G401 (cell line): ENCODE measurements around the gene FILIP1L. TPM values are rescaled to one million over a fixed set of nuclear protein-coding genes. Genes with fewer than 3 reads are reported as not detected.

Experiments
- DNase-seq: peaks from one replicate; pipeline ENCODE4 v3.0.0-alpha.2; 2015; ENCODE audit warnings: low spot score
- in situ Hi-C: cut with HindIII; loops from 2 replicates; pipeline ENCODE4 v1.10.0; 2016; ENCODE audit warnings: low sequenced_read_pairs, mixed read lengths
- total RNA-seq: library from RNA; depleted of rRNA; stranded (reverse); fragments of >200 nt; shearing (Covaris generic); gene quantifications from 2 replicates; pipeline ENCODE4 v1.2.3, GENCODE V29; 2014

The FILIP1L gene
- total RNA-seq, 1 experiment from 2014 or later = 3.7 TPM

DNA sequence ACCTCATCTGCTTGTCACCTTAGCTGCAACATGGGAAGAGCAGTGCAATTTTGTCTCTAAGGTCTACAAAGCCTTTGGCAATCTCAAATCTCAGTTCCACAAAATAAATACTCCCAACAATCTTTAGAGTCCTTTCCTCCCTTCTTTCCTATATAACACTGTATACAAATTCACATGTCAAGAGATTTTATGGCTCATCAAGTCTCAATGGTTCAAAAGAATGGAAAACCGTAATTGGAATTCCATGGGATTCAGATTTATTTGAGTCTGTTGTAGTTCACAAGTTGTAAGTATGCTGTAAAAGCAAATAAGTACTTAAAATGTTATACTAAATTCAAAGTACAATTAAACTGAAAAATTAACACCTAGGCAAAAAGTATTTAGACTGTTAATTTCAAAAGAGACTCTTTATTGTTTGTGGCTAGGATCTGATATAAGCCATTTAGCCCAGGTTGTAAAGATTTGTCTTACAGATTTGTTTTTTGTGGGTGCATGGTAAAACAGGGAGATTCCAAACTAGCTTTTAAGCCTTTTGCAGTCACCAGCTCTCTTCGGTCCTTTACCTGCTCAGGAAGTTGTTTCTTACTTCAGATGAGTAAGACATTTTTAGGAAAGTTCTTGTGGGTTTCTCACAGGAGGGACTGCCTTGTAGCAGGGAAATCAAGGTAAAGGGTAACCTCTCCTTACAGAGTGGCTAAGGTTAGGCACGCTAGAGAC is 246.5 kb downstream of the FILIP1L start:
- in situ Hi-C loops = no loop called here
- DNase-seq = no peak

DNA sequence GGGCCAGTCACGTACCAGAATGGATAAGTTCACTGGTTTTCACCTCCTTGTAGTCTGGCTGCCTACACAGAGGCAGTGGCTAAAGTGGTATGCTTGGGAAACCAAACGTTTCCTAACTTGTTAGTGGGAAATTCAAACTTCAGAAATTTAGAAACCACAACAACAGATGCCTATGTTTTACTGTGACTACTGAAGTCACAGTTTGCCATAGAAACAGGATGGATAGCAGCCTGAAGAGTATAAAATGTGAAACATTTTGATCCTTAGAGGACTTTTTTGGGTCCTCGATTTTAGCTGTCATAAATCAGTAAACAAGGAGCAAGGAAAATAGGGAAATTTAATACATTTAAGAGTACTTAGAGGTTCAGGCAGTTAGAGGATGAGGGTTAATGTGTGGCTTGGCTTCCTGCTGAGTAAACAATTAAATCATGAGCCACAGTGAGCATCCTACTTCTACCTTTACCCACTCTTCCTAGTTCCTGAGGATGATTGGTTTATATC is 248.0 kb downstream of the FILIP1L start:
- DNase-seq = no peak
- in situ Hi-C loops = no loop called here

DNA sequence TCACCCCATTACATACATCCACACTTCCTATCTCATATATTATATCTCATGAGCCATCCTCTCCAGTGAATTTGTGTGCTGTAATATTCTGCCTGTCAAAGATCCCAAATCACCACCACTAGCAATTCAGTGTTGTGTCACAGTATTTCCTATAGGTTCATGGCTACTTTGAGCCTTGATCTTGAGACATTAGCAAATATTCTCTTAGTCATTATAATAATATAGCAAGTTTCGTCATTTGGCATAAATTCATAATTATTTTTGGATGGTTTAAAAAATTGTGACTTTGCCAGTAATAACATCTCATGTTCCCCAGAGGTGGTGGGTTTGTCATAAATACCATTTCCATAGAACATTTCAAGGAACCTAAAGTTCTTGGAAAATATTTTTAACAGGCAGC is 249.0 kb downstream of the FILIP1L start:
- in situ Hi-C loops = no loop called here
- no peak for DNase-seq

DNA sequence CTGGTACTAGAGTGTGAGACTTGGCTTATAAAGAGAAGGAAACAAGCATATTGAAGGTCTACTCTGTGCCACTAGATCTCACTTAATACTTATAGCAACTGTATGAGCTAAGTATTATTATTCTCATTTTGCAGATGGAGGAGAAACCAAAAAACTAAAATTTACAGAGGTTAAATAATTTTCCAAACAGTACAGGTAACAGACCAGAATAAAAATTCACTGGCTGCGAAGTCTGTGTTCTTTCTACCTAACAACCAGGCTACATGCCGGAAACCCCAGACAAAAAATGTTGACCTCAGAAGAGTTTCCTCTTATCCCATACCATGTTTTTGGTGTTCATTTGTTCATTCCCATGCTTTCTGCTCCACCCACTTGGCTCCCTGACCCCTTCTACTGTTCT is 250.0 kb downstream of the FILIP1L start:
- in situ Hi-C loops = no loop called here
- DNase-seq = no peak

DNA sequence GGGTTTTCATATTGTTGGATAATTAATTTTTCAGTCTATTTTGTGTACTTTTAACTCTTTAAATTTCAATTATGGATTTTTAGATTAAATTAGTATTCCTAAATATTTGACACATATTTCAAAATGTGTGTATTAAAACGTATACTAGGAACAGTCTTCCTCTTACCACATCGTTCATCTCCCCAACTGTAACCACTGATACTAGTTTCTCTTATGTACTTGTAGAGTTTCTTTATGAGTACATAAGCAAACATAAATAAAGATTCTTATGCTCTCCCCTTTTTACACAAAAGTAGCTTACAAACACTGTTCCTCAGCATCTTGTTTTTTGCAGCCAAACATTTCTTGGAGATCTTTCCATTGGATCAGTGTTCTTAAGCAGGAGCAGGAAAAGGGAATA is 250.7 kb downstream of the FILIP1L start:
- DNase-seq = no peak
- in situ Hi-C loops = no loop called here

DNA sequence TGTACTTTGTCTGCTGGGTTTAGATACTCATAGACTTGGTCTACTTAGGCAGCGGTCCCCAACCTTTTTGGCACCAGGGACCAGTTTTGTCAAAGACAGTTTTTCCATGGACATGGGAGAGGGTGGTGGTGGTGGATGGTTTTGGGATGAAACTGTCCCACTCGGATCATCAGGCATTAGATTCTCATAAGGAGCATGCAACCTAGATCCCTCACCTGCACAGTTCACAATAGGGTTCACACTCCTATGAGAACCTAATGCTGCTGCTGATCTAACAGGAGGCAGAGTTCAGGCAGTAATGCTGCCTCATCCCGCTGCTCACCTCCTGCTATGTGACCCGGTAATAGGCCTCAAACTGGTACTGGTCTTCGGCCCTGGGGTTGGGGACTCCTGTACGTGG is 251.3 kb downstream of the FILIP1L start:
- in situ Hi-C loops = no loop called here
- no peak for DNase-seq

DNA sequence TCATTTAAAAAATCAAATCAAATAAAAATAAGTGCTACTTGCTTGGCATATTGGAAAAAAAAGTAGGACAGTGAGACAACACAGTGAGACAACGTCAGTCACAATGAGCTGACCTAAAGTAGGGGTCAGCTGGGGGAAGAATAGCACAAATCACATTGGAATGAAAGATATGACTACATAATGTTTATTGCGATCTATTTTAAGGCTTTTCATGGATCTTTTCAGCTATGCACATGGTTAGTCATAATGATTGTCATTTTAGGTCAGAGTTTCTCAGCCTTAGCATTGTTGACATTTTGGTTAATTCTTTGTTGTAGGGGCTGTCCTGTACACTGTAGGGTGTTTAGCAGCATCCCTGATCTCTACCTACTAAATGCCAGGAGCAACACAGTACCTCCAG is 252.1 kb downstream of the FILIP1L start:
- no peak for DNase-seq
- in situ Hi-C loops = no loop called here

DNA sequence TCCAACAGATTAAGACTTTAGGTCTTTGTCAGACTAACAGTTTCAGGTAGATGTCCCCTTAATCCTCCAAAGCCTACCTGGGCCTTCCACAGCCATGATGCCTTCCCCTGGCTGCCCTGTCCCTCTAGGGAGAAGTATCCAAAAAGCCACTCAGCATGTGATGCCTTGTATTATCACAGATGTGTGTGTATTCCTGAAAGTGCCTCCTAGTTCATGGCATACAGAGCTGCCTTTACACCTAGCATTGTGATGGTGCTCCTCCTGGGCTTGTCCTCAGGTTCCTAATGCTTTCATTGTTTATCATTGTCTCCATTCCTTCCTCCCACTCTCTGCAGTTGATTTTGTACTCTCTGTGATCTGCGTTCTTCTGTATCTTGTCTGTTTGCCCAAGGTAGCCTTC is 253.1 kb downstream of the FILIP1L start:
- DNase-seq = no peak
- in situ Hi-C loops = no loop called here

DNA sequence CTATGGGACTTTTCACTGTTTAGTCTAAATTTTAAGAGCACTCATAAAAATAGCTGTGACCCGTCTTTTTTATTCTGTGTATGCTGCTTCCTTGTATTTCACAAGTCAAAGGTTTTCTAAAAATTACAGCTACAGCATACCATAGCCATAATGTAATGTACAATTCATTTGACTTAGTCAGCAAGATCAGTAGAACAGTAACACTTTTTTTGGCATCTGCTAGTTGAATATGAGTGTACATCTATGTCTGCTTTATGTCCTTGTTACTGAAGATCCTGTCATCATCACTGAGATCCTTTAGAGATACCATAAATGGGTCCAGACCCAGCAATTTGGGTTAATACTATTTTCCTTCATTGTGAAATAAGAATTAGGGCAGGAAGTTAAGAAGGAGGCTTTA is 254.5 kb downstream of the FILIP1L start:
- in situ Hi-C loops = no loop called here

DNA sequence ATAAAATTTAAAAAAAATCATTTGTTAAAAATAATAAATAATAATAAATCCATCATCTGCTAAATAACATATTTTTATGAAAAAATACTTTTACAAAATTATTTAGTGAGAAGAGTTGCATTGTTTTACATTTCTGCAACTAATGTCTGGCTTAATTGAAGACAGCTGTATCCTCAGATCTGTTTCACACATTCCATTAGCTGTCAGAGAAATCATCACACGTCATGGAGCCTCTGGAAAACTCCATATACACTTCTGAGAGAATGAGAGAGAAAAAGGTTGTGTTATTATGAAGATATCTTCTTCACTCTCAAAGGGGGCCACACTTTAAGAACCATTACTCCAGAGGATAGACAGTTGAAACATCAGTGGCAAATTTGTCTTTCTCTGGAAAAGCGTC is 255.8 kb downstream of the FILIP1L start:
- DNase-seq = no peak
- in situ Hi-C loops = no loop called here

More for the DNA sequence above, 254.5 kb downstream of the FILIP1L start:
- DNase-seq = no peak

DNA sequence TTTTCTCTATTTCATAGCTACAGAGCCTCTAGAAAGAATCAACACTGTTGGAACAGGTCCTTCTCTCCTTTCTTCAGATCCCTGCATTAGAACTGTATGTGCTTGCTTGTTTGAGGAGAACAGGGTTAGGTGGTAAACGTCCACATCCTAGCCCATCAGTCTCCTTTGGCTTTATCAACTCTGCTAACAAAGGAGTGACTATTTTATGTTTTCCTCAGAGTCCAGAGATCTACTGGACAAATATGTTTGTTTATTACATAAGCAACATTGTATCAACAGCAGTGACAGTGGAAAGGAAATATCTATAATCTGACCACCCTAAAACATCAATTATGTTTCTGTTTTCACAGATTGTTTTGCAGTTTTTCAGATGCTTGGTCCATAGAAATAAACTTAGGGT is 257.0 kb downstream of the FILIP1L start:
- in situ Hi-C loops = no loop called here

DNA sequence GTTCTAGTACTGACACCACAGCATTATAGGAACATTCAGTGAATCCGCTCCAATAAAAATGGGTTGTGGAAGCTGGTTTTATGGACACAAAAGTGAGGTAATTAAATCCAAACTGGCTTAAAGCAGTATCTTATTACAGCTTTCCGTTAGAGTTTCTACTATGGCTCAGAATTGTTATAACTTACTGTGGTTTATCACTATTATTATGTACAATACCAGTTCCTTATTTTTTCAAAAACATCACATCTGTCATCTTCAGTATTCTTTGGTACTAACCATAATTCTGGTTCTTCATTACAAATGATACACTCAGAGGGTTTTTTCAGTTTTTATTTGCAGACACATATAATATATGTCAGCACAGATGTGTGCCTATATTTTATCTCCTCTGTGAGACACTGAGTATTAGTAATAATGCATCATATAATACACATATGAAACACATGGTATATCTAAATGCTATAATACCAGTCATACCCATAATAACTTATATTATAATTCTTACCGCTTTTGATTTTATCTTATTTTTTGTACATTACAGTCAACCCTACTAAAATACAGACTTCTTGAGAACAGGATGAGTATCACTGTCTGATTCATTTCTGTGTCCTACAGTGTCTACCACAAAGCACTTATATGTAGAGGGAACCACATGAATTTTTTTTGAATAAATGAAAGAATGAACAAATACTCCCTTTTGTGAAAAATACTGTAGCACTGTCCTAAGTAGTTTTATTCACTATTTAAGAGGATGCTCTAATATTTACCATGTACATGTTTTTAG is 257.7 kb downstream of the FILIP1L start:
- no peak for DNase-seq
- in situ Hi-C loops = no loop called here

More for the DNA sequence above, 257.0 kb downstream of the FILIP1L start:
- no peak for DNase-seq

DNA sequence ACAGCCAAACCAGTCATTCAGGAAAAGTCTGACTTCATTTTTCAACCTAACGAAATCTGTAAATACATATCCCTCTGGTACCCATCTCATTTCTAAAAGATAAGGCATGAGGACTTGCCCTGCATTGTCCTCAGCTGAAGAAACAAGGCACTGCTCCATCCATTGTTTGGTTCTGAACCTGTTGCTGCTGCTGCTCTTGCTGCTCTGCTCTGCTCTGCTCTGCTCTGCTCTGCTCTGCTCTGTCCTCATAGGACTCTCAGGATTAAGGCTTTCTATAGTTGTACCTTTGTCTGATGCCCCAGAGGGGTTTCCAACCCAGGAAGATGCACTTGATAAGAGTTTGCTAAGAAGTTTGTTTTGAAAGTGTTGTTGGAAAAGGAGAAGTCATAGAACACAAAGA is 258.4 kb downstream of the FILIP1L start:
- in situ Hi-C loops = no loop called here
- DNase-seq = no peak

DNA sequence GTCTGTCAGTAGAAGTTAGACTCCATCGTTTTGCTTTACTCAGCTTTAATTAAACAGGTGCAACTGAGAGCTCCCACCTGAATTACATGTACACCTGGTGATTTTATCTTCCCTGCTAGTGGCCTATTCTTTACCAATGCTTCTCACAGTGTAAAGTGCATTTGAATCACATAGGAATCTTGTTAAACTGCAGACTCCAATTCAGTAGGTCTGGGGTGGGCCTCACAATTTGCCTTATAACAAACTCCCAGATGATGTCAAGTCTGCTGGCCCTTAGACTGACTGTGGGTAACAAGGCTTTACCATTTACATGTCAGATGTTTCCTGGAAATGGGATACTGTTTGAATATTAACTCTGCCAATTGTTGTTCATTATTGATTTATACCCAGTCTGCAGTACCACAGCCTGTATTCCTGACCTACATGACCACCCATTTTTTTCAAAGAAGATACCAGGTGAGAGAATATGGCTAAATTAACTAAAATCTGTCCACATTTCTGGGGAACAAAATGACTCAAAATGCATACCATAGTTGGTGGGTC is 259.5 kb downstream of the FILIP1L start:
- in situ Hi-C loops = no loop called here
- no peak for DNase-seq

DNA sequence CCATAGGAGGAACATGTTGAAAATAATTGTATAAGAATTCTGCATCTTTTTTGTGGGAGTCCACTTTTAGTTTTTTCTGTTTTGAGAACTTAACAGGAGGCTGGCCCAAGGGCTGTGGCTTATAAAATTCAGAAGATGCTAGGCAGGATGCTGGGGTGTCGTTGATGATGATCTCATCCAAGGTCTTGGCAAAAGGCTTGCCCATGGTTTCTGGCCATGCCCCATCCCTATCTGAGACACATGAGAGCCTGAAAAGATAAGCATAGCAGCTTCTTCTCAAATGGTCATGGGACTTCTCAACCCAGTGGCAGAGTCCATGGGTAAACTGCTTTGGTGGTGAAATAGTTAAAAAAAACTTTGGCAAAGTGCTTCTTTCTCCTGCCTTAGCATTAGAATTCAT is 261.4 kb downstream of the FILIP1L start:
- in situ Hi-C loops = no loop called here
- DNase-seq = no peak

DNA sequence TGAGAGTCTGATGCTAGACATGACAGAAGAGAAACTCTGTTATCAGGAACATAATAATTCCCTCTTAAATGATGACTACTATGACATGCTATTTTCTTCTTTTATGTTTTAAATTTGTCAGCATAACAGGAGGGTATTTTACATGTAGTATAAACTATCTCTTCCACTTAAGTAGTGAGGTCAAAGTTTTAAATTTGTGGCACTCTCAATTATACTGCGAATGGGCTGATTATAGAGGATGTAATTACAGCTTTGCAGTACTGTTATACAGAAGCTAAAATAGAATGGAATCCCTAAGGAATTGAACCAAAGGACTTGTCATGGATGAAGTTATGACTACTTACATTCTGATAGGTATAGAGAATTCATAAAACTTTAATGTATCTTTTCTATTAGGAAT is 262.3 kb downstream of the FILIP1L start:
- in situ Hi-C loops = no loop called here
- no peak for DNase-seq

DNA sequence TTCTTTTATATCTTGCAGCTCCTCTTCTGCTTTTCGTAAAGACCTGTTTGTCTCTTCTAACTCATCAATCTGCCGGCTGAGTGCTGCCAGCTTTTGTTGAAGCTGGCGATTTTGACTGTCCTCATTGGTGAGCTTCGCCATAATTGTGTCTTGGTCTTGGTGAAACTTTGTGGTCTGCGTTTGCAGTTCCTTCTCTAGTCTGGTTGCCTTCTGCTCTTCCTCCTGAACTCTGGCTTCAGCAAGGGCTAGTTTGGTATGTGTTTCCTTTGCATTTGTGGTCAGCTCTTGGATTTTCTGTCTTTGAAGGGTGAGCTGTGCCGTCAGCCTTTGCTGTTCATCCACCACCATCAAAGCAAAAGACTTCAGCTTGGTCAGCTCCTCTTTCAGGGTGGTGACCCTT is 263.7 kb downstream of the FILIP1L start:
- DNase-seq = no peak
- in situ Hi-C loops = no loop called here

DNA sequence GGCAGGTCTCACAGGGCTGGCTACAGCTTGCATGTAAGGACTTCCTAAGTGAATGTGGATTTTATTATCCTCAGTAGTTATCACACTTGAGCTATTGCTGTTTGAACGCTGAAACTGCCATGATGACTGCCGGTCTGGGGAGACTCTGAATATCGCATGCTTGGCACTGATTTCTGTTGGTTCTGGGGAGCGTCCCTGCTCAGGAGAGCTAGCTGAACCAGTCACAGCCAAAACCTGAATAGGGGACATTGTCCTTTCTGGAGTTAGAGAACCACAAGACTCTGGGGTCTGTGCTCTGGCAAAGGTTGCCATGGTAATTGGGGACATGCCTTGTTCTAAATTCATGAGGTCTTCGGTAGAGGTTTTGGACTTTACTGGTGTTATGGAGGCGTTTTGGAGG is 265.9 kb downstream of the FILIP1L start:
- DNase-seq = no peak
- in situ Hi-C loops = no loop called here

DNA sequence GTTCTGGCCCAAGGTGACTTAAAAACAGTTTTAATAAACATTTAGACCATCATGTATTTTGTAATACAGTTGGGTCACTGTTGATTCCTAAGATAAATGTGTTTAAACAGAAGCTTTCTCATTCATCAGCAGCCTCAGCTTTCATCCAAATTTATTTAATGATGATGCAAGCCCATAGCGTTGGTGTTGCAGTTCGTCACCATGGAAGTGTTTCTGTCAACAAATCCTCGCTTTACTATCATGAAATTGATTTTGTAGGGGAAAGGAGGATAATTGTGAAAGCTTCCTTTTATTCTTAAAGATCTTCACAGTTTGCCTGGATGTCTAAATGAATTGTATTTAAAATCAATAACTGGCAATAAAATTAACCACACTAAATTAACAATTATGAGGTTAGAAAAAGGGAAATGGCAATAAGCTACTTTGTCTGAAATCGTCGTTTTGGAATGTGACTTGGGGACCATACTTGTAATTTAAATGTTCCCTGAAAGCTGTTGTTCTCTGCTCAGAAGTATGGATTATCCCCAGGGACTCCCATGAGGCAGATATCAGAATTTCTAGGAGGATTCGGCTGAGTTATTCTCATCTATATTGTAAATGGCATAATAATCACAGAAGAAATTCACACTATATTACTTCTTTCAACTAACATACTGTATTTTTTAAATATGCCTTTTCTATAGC is 267.7 kb downstream of the FILIP1L start:
- in situ Hi-C loops = no loop called here
- DNase-seq = no peak

DNA sequence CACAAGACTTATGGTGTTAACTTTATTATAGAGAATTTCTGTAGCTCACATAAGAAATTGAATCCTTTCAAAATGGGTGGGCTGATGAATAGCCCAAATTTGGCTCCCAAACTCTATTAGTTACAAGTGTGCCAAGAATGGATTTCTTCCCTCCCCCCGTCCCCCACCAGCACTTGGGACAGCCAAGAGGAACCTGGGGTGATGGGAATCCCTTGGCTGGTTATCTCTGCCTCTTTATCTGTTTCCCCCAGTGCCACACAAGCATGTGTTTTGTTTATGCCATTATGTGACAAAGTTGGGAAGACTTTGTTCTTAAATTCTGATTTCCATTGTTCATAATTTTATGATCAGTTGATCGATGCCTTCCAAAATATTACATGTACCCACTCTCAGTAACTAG is 268.3 kb downstream of the FILIP1L start:
- in situ Hi-C loops = no loop called here
- no peak for DNase-seq
